Endothelial cell of umbilical vein (primary cell): Measurements from ENCODE around the gene ZNF543.

Source experiments
- CTCF ChIP-seq, 2 donors: IDR thresholded peaks; 1 replicate in 1 of 2; 2 replicates in 1 of 2; pipeline ENCODE4 v1.5.1; 2011; ENCODE audit warnings: low read length in 2 of 2, mild to moderate bottlenecking in 2 of 2, moderate library complexity in 2 of 2, control low read depth in 1 of 2, inconsistent platforms in 1 of 2, low read depth in 1 of 2; ENCODE audit not compliant: insufficient read depth in 1 of 2; ENCODE audit errors: extremely low read depth in 1 of 2
- POLR2A ChIP-seq: IDR thresholded peaks from 2 replicates; pipeline ENCODE4 v1.6.1; 2012; ENCODE audit warnings: low read depth, mild to moderate bottlenecking, control low read depth, low read length
- TF ChIP-seq, protein P1 (sequence below): IDR thresholded peaks from 2 replicates; pipeline ENCODE4 v1.6.1; 2011; ENCODE audit not compliant: insufficient read depth, insufficient read length

GRCh38 chr19:57327993-57328392, 7.7 kb downstream of the ZNF543 start:
- TF ChIP-seq CTCF (IDR thresholded peaks at IDR 0.05; ENCODE audit: extremely low read depth in 1 of 2, insufficient read depth in 1 of 2, low read depth in 1 of 2, low read length in 2 of 2): no peak
- TF ChIP-seq, protein P1, sequence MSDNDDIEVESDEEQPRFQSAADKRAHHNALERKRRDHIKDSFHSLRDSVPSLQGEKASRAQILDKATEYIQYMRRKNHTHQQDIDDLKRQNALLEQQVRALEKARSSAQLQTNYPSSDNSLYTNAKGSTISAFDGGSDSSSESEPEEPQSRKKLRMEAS: no peak
- no peak for TF ChIP-seq POLR2A
